Astrocyte (in vitro differentiated cells and primary cell): Measurements from ENCODE around the gene PRRT1B. TPM values are rescaled to one million over a fixed set of nuclear protein-coding genes. Genes with fewer than 3 reads are reported as not detected.
A peak's percentile ranks its signal among the peaks of the same experiment; 100 is the strongest.

Experiments
- DNase-seq: peaks from one replicate; pipeline ENCODE4 v3.0.0-alpha.2; 2010; ENCODE audit warnings: low read depth
- FAIRE-seq: peaks from 2 replicates; lab custom pipeline; 2011; peaks lifted over from hg19 to GRCh38; lab: Jason Lieb, UNC
- H2AFZ ChIP-seq: 2 replicates; pipeline ENCODE4 v1.6.0; 2012; ENCODE audit warnings: low read depth, low read length, inconsistent platforms
- H3K27ac ChIP-seq: 2 replicates; pipeline ENCODE4 v1.5.1; 2011; ENCODE audit warnings: low read depth, low read length, inconsistent platforms
- H3K27me3 ChIP-seq: 2 replicates; pipeline ENCODE4 v1.6.0; 2011; ENCODE audit warnings: low read length, inconsistent platforms; ENCODE audit not compliant: insufficient read depth
- H3K36me3 ChIP-seq: 2 replicates; pipeline ENCODE4 v1.5.1; 2011; ENCODE audit warnings: low read length, inconsistent platforms; ENCODE audit not compliant: insufficient read depth
- H3K4me1 ChIP-seq: 2 replicates; pipeline ENCODE4 v1.5.1; 2011; ENCODE audit warnings: low read length, inconsistent platforms; ENCODE audit not compliant: insufficient read depth
- H3K4me2 ChIP-seq: 2 replicates; pipeline ENCODE4 v1.6.0; 2012; ENCODE audit warnings: low read length, inconsistent platforms
- H3K4me3 ChIP-seq: 2 replicates; pipeline ENCODE4 v1.5.1; 2011; ENCODE audit warnings: low read depth, mild to moderate bottlenecking, low read length, inconsistent platforms; ENCODE audit not compliant: insufficient read depth
- H3K79me2 ChIP-seq: 2 replicates; pipeline ENCODE4 v1.6.0; 2012; ENCODE audit warnings: mild to moderate bottlenecking, low read length, inconsistent platforms; ENCODE audit not compliant: insufficient read depth
- H3K9ac ChIP-seq: 2 replicates; pipeline ENCODE4 v1.6.0; 2012; ENCODE audit warnings: mild to moderate bottlenecking, low read length, inconsistent platforms
- H3K9me3 ChIP-seq: 2 replicates; pipeline ENCODE4 v1.5.1; 2012; ENCODE audit warnings: low read depth, mild to moderate bottlenecking, low read length, inconsistent platforms; ENCODE audit not compliant: insufficient read depth
- H4K20me1 ChIP-seq: 2 replicates; pipeline ENCODE4 v1.6.0; 2012; ENCODE audit warnings: low read length, inconsistent platforms; ENCODE audit not compliant: insufficient read depth
- H3K27ac Mint-ChIP-seq: one replicate; pipeline ENCODE4 v1.8.0; 2021; ENCODE audit warnings: mild to moderate bottlenecking, mixed read lengths; ENCODE audit not compliant: unreplicated experiment
- H3K27me3 Mint-ChIP-seq: one replicate; pipeline ENCODE4 v1.8.0; 2021; ENCODE audit warnings: low read depth, mixed read lengths; ENCODE audit not compliant: unreplicated experiment
- H3K36me3 Mint-ChIP-seq: one replicate; pipeline ENCODE4 v1.8.0; 2021; ENCODE audit warnings: low read depth, mixed read lengths; ENCODE audit not compliant: unreplicated experiment
- H3K4me1 Mint-ChIP-seq: one replicate; pipeline ENCODE4 v1.8.0; 2021; ENCODE audit warnings: low read depth, mixed read lengths; ENCODE audit not compliant: unreplicated experiment
- H3K4me3 Mint-ChIP-seq: one replicate; pipeline ENCODE4 v1.8.0; 2021; ENCODE audit warnings: mild to moderate bottlenecking, moderate library complexity, mixed read lengths; ENCODE audit not compliant: unreplicated experiment
- H3K9me3 Mint-ChIP-seq: one replicate; pipeline ENCODE4 v1.8.0; 2021; ENCODE audit warnings: mild to moderate bottlenecking, mixed read lengths; ENCODE audit not compliant: unreplicated experiment
- EZH2 ChIP-seq: IDR thresholded peaks from 2 replicates; pipeline ENCODE4 v1.6.1; 2012; ENCODE audit warnings: mild to moderate bottlenecking, low read length, inconsistent platforms; ENCODE audit not compliant: insufficient read depth
- total RNA-seq: library from RNA; stranded (reverse); gene quantifications from 2 replicates; pipeline ENCODE4 v1.2.1, GENCODE V29; 2021
- TF ChIP-seq, protein P1 (sequence below): IDR thresholded peaks from 2 replicates; pipeline ENCODE4 v1.5.1; 2011; ENCODE audit warnings: low read depth, mild to moderate bottlenecking, inconsistent platforms, low read length, moderate library complexity; ENCODE audit not compliant: insufficient read depth

Gene PRRT1B
- total RNA-seq, 1 donor from 2014 or later, result not detected

DNA sequence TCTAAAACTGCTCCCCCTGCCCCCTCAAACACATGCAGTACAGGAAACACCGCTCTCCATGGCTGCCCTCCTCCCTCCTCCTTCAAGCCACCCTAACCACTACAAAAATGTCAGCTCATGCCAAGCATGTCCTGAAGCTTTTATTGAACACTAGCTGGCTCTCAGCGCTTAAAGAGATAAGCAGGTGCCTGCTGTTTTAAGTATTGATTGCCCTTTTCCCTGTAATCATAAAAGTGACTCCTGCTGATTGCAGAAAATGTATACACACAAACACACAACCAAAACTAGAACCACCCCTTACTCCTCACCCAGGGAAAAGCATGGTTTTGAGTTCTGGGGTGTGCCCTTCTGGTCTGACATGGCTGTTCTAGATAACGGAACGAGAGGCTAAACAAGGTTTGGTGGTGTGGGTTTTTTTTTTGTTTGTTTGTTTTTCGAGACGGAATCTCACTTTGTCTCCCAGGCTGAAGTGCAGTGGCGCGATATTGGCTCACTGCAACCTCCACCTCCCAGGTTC lies 10.5 kb upstream of the PRRT1B start:
- TF ChIP-seq, protein P1, sequence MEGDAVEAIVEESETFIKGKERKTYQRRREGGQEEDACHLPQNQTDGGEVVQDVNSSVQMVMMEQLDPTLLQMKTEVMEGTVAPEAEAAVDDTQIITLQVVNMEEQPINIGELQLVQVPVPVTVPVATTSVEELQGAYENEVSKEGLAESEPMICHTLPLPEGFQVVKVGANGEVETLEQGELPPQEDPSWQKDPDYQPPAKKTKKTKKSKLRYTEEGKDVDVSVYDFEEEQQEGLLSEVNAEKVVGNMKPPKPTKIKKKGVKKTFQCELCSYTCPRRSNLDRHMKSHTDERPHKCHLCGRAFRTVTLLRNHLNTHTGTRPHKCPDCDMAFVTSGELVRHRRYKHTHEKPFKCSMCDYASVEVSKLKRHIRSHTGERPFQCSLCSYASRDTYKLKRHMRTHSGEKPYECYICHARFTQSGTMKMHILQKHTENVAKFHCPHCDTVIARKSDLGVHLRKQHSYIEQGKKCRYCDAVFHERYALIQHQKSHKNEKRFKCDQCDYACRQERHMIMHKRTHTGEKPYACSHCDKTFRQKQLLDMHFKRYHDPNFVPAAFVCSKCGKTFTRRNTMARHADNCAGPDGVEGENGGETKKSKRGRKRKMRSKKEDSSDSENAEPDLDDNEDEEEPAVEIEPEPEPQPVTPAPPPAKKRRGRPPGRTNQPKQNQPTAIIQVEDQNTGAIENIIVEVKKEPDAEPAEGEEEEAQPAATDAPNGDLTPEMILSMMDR, result no peak
- no peak for TF ChIP-seq EZH2
- no peak overlapping the region for H3K27ac Mint-ChIP-seq

DNA sequence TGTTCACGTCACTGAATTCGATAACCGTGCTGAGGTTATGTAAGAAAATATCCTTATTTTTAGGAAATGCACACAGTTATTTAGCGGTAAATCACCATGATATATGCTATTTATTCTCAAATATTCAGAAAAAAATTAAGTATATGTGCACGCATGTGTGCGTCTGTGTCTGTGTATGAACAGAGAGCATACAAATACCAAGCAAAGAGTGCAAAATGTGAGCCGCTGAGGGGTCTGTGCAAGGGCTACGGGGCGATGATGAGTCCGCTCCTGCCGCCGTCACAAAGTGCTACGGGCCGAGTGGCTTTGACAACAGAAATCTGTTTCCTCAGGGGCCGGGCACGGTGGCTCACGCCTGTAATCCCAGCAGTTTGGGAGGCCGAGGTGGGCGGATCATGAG lies 7.4 kb upstream of the PRRT1B start:
- H3K27me3 ChIP-seq, result no peaks in the 10 kb centered on the region
- H3K4me3 ChIP-seq, result no peak overlapping the region
- Mint-ChIP-seq H3K36me3 (no peaks in the 10 kb centered on the region), H3K9me3 (peaks cover 5% of the 10 kb centered on the region), H3K27ac (no peak overlapping the region), H3K27me3 (peaks cover 8% of the 10 kb centered on the region), H3K4me3 (peak overlapping the region; percentile 27), H3K4me1 (no peaks in the 10 kb centered on the region)
- no peaks in the 10 kb centered on the region for H3K4me1 ChIP-seq
- H4K20me1 ChIP-seq, result no peaks in the 10 kb centered on the region
- peaks cover 2% of the 10 kb centered on the region for H3K9me3 ChIP-seq
- DNase-seq, result no peak
- no peaks in the 10 kb centered on the region for H3K36me3 ChIP-seq
- no peaks in the 10 kb centered on the region for H3K79me2 ChIP-seq
- H3K9ac ChIP-seq, result no peak overlapping the region
- no peak for TF ChIP-seq EZH2
- TF ChIP-seq, protein P1, result no peak
- no peak overlapping the region for H3K27ac ChIP-seq
- no peak overlapping the region for H3K4me2 ChIP-seq
- FAIRE-seq, result no peak
- H2AFZ ChIP-seq, result no peak overlapping the region

More for the DNA sequence above, 10.5 kb upstream of the PRRT1B start:
- no peaks in the 10 kb centered on the region for H3K9me3 Mint-ChIP-seq
- no peak overlapping the region for H3K4me3 Mint-ChIP-seq
- Histone ChIP-seq H3K27me3 (no peaks in the 10 kb centered on the region), H3K4me1 (peaks cover 11% of the 10 kb centered on the region), H3K4me2 (no peak overlapping the region), H3K36me3 (no peaks in the 10 kb centered on the region), H4K20me1 (no peaks in the 10 kb centered on the region), H3K27ac (no peak overlapping the region), H2AFZ (no peak overlapping the region), H3K4me3 (no peak overlapping the region), H3K9ac (no peak overlapping the region), H3K79me2 (peaks cover 13% of the 10 kb centered on the region), H3K9me3 (no peaks in the 10 kb centered on the region)
- H3K4me1 Mint-ChIP-seq, result peaks cover under 1% of the 10 kb centered on the region
- no peak for FAIRE-seq
- no peak for DNase-seq
- H3K27me3 Mint-ChIP-seq, result peaks cover 6% of the 10 kb centered on the region
- H3K36me3 Mint-ChIP-seq, result no peaks in the 10 kb centered on the region

DNA sequence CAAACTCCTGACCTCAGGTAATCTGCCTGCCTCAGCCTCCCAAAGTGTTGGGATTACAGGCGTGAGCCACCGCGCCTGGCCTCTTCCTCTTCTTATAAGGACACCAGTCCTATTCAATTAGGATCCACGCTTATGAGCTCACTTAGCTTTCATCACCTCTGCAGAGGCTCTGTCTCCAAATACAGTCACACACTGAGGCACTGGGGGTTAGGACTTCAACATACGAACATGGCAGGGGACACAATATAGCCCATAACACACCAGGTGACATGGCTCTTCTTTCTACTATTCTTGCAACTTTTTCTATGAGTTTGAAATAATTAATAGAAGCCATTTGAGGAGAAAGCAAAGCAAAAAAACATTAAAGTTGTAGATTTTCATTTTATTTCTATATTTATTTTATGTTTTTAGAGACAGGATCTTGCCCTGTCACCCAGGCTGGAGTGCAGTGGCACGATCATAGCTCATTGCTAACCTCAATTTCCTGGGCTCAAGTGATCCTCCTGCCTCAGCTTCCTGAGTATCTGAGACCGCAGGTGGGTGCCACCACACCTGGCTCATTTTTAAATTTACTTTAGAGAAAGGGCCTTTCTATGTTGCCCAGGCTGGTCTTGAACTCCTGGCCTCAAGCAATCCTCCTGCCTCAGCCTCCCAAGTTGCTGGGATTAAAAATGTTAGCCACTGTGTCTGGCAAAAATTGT lies 6.0 kb upstream of the PRRT1B start:
- Histone ChIP-seq H4K20me1 (no peaks in the 10 kb centered on the region), H3K27me3 (peaks cover under 1% of the 10 kb centered on the region), H3K27ac (no peak overlapping the region), H3K4me2 (no peak overlapping the region), H3K9ac (no peak overlapping the region), H3K36me3 (no peaks in the 10 kb centered on the region), H3K9me3 (peaks cover 14% of the 10 kb centered on the region), H3K4me1 (no peaks in the 10 kb centered on the region), H2AFZ (no peak overlapping the region), H3K79me2 (no peaks in the 10 kb centered on the region), H3K4me3 (no peak overlapping the region)
- FAIRE-seq (no peak), DNase-seq (no peak)
- no peak for TF ChIP-seq EZH2
- TF ChIP-seq, protein P1, result no peak
- no peak overlapping the region for H3K27ac Mint-ChIP-seq
- peaks cover 12% of the 10 kb centered on the region for H3K27me3 Mint-ChIP-seq
- H3K9me3 Mint-ChIP-seq, result peaks cover 19% of the 10 kb centered on the region
- H3K4me1 Mint-ChIP-seq, result no peaks in the 10 kb centered on the region
- H3K4me3 Mint-ChIP-seq, result no peak overlapping the region
- peaks cover 3% of the 10 kb centered on the region for H3K36me3 Mint-ChIP-seq
